Airway epithelial cell (primary cell): ENCODE measurements around the gene ZNF83. TPM values are rescaled to one million over a fixed set of nuclear protein-coding genes. Genes with fewer than 3 reads are reported as not detected.

Experiments used
- total RNA-seq: library from RNA; depleted of rRNA; stranded (reverse); fragments of >200 nt; gene quantifications from 2 replicates; pipeline ENCODE4 v1.2.3, GENCODE V29; 2015

ZNF83 gene
- 13.3 and 19.0 TPM in 2 replicates for total RNA-seq

GRCh38 chr19:52637718-52638585, at the start of gene ZNF83:
TSS of gene ZNF83 (minus strand) at chr19:52638355.

GRCh38 chr19:52570000-52570861, 67.9 kb downstream of the ZNF83 start, which contains the start of gene ZNF701:
TSS of gene ZNF701 (plus strand) at chr19:52570287. CDS start at chr19:52574148, 3,861 bp downstream.

Other genes with a start within 250 kb of the ZNF83 start
- gene ZNF528, start 240.5 kb downstream of the ZNF83 start, total RNA-seq = 2.4 and 3.9 TPM in 2 replicates
- not detected in 2 replicates for gene ZNF534, start 209.2 kb downstream of the ZNF83 start, total RNA-seq
- gene ZNF578, start 184.8 kb downstream of the ZNF83 start, total RNA-seq = 0.14 and 0.35 TPM in 2 replicates
- gene ZNF808, start 110.7 kb downstream of the ZNF83 start, total RNA-seq = 3.8 and 4.7 TPM in 2 replicates
- gene ZNF701, start 68.1 kb downstream of the ZNF83 start, total RNA-seq = 2.9 and 6.3 TPM in 2 replicates
- 1.0 and 4.0 TPM in 2 replicates for gene ZNF611, start 96.7 kb upstream of the ZNF83 start, total RNA-seq
- 3.0 and 5.8 TPM in 2 replicates for gene ZNF600, start 148.4 kb upstream of the ZNF83 start, total RNA-seq
- 10.2 and 13.0 TPM in 2 replicates for gene ZNF28, start 183.3 kb upstream of the ZNF83 start, total RNA-seq
- gene ZNF468, start 219.3 kb upstream of the ZNF83 start, total RNA-seq = 7.3 and 9.8 TPM in 2 replicates